HepG2 (cell line): Measurements from ENCODE around the gene PLK3. TPM values are rescaled to one million over a fixed set of nuclear protein-coding genes. Genes with fewer than 3 reads are reported as not detected.

Source experiments
- CEBPB ChIP-seq: IDR thresholded peaks from 2 replicates; pipeline ENCODE4 v1.6.1; 2011; ENCODE audit warnings: low read depth, low read length, improper control_type of control experiment, borderline replicate concordance
- ELF3 ChIP-seq: IDR thresholded peaks from 2 replicates; pipeline ENCODE4 v1.6.1; 2016; ENCODE audit warnings: missing genetic modification reagents, missing compliant biosample characterization
- GATA4 ChIP-seq: sonication (generic); IDR thresholded peaks from 2 replicates; pipeline ENCODE4 v1.6.1; 2016; ENCODE audit warnings: antibody characterized with exemption, low read depth, borderline replicate concordance
- KDM5B ChIP-seq: sonication (generic); formaldehyde crosslinking; IDR thresholded peaks from 2 replicates; pipeline ENCODE4 v1.4.0; 2020; ENCODE audit warnings: missing genetic modification reagents, mild to moderate bottlenecking, borderline replicate concordance
- MBD4 ChIP-seq: IDR thresholded peaks from 2 replicates; pipeline ENCODE4 v1.6.1; 2012; ENCODE audit warnings: low read length, inconsistent platforms, borderline replicate concordance
- PAWR ChIP-seq: sonication (generic); formaldehyde crosslinking; IDR thresholded peaks from 2 replicates; pipeline ENCODE4 v1.4.0; 2020; ENCODE audit warnings: missing genetic modification reagents, mild to moderate bottlenecking, borderline replicate concordance
- PLSCR1 ChIP-seq: sonication (generic); formaldehyde crosslinking; IDR thresholded peaks from 2 replicates; pipeline ENCODE4 v1.5.0; 2020; ENCODE audit warnings: missing genetic modification reagents, mild to moderate bottlenecking, borderline replicate concordance
- POLR2A ChIP-seq, 2 experiments: IDR thresholded peaks; 2 replicates each; pipeline ENCODE4 v1.6.1; 2011; ENCODE audit warnings: low read depth in 2 of 2, low read length in 2 of 2, mild to moderate bottlenecking in 1 of 2, moderate library complexity in 1 of 2; ENCODE audit not compliant: insufficient read depth in 1 of 2
- PRMT3 ChIP-seq: sonication (generic); formaldehyde crosslinking; IDR thresholded peaks from 2 replicates; pipeline ENCODE4 v1.8.1; 2022; ENCODE audit warnings: low read depth, mild to moderate bottlenecking, moderate library complexity, missing genetic modification reagents, borderline replicate concordance
- RFXAP ChIP-seq: sonication (generic); formaldehyde crosslinking; IDR thresholded peaks from 2 replicates; pipeline ENCODE4 v1.4.0; 2020; ENCODE audit warnings: missing genetic modification reagents, borderline replicate concordance
- SETDB1 ChIP-seq: sonication (generic); formaldehyde crosslinking; IDR thresholded peaks from 2 replicates; pipeline ENCODE4 v1.5.1; 2020; ENCODE audit warnings: missing genetic modification reagents, mild to moderate bottlenecking, borderline replicate concordance
- SIX1 ChIP-seq: sonication (generic); formaldehyde crosslinking; IDR thresholded peaks from 2 replicates; pipeline ENCODE4 v1.4.0; 2020; ENCODE audit warnings: missing genetic modification reagents, borderline replicate concordance
- THYN1 ChIP-seq: sonication (generic); formaldehyde crosslinking; IDR thresholded peaks from 2 replicates; pipeline ENCODE4 v1.8.1; 2023; ENCODE audit warnings: low read depth, mild to moderate bottlenecking, moderate library complexity, missing genetic modification reagents, borderline replicate concordance
- XRCC5 ChIP-seq: fragments of 200-400 bp; formaldehyde crosslinking; optimal IDR thresholded peaks from 2 replicates; pipeline ENCODE3; 2017; ENCODE audit warnings: mild to moderate bottlenecking, low read length
- ZBTB1 ChIP-seq: sonication (generic); formaldehyde crosslinking; IDR thresholded peaks from 2 replicates; pipeline ENCODE4 v1.4.0; 2020; ENCODE audit warnings: missing genetic modification reagents, borderline replicate concordance
- ZBTB42 ChIP-seq: sonication (generic); formaldehyde crosslinking; IDR thresholded peaks from 2 replicates; pipeline ENCODE4 v1.5.0; 2020; ENCODE audit warnings: mild to moderate bottlenecking, missing genetic modification reagents
- ZFP1 ChIP-seq: IDR thresholded peaks from 2 replicates; pipeline ENCODE4 v1.6.1; 2016
- ZNF160 ChIP-seq: sonication (generic); formaldehyde crosslinking; IDR thresholded peaks from 2 replicates; pipeline ENCODE4 v1.8.0; 2022; ENCODE audit warnings: mild to moderate bottlenecking, inconsistent platforms, missing genetic modification reagents
- ZNF432 ChIP-seq: sonication (generic); formaldehyde crosslinking; IDR thresholded peaks from 2 replicates; pipeline ENCODE4 v1.5.0; 2020; ENCODE audit warnings: missing genetic modification reagents, mild to moderate bottlenecking, borderline replicate concordance
- ZNF629 ChIP-seq: sonication (generic); formaldehyde crosslinking; conservative IDR thresholded peaks from 2 replicates; pipeline ENCODE4 v1.5.0; 2020; ENCODE audit warnings: missing genetic modification reagents
- ZNF670 ChIP-seq: sonication (generic); formaldehyde crosslinking; IDR thresholded peaks from 2 replicates; pipeline ENCODE4 v1.8.0; 2022; ENCODE audit warnings: mild to moderate bottlenecking, missing genetic modification reagents, borderline replicate concordance
- polyA plus RNA-seq, 8 experiments: library from polyadenylated mRNA; depleted of rRNA in 3 of 8; stranded (reverse) in 7 of 8; unstranded in 1 of 8; fragments of >200 nt; fragmentation: Illumina TruSeq in 4 of 8; extraction: Trizol in 4 of 8; gene quantifications; 2 replicates each; pipeline versions ENCODE4 v1.2.1 to v1.2.3, GENCODE V29; 2011 to 2016; ENCODE audit warnings: low read depth in 4 of 8, missing spikeins in 1 of 8, mixed read lengths in 1 of 8; ENCODE audit not compliant: insufficient read depth in 1 of 8
- total RNA-seq, 5 experiments: library from RNA; depleted of rRNA; stranded (reverse); fragments of >200 nt; fragmentation: Illumina TruSeq; extraction: Trizol; gene quantifications; 2 replicates each; pipeline ENCODE4 v1.2.3, GENCODE V29; 2016; ENCODE audit warnings: low read depth in 1 of 5
- TF ChIP-seq, protein P1 (sequence below): sonication (generic); formaldehyde crosslinking; IDR thresholded peaks from 2 replicates; pipeline ENCODE4 v1.9.0; 2021; ENCODE audit warnings: missing genetic modification reagents, borderline replicate concordance
- TF ChIP-seq, protein P2 (sequence below): sonication (generic); formaldehyde crosslinking; IDR thresholded peaks from 2 replicates; pipeline ENCODE4 v1.5.0; 2020; ENCODE audit warnings: missing genetic modification reagents

PLK3 gene
- total and polyA plus RNA-seq, 2 of the 13 experiments (the other 11 are each of a cell fraction or from before 2014, with no cell fraction given) = 9.8 to 16.9 TPM

DNA sequence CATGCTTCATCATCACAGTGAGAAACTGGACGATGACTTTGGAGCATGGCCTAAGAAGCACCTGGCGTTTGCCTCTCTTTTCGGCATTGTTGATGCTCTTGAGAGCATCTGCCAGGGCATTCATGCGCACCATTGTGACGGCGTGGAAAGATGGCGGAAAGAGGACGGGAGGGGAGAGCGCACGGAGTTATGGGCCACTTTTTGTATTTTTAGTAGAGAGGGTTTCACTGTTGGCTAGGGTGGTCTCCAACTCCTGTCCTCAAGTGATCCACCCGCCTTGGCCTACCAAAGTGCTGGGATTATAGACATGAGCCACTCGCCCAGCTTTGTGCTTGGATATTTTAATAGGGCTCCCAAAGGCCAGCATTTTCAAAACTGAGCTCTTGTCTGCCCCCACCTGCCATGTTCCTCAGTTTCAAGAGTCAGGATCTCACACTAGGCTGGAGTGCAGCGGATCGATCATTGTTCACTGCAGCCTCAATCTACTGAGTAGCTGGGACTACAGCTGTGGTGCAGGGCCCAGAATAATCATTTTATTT lies 19.5 kb upstream of the PLK3 start (continued):
- TF ChIP-seq, protein P1, sequence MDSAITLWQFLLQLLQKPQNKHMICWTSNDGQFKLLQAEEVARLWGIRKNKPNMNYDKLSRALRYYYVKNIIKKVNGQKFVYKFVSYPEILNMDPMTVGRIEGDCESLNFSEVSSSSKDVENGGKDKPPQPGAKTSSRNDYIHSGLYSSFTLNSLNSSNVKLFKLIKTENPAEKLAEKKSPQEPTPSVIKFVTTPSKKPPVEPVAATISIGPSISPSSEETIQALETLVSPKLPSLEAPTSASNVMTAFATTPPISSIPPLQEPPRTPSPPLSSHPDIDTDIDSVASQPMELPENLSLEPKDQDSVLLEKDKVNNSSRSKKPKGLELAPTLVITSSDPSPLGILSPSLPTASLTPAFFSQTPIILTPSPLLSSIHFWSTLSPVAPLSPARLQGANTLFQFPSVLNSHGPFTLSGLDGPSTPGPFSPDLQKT (CRISPR knock-in tag) = no peak
- TF ChIP-seq MBD4 (0 out of 2 replicates have a peak, but pooled peaks have one; percentile 12), ZBTB42 (CRISPR knock-in tag) (no peak), RFXAP (CRISPR knock-in tag) (no peak), ZNF629 (CRISPR knock-in tag) (no peak), ZNF670 (CRISPR knock-in tag) (no peak), THYN1 (no peak), PLSCR1 (no peak), ZFP1 (CRISPR knock-in tag) (no peak), SETDB1 (CRISPR knock-in tag) (no peak), KDM5B (CRISPR knock-in tag) (no peak), CEBPB (no peak), ZNF432 (CRISPR knock-in tag) (no peak), SIX1 (CRISPR knock-in tag) (no peak), ZBTB1 (CRISPR knock-in tag) (no peak), PAWR (CRISPR knock-in tag) (no peak), ELF3 (CRISPR knock-in tag) (no peak), XRCC5 (no peak), ZNF160 (no peak), GATA4 (no peak), POLR2A (IDR thresholded peaks at IDR 0.05; ENCODE audit: insufficient read depth in 1 of 2, low read depth in 2 of 2, low read length in 2 of 2) (peak; percentile 26 to 56; a peak in 2 of 4 replicates), PRMT3 (CRISPR knock-in tag) (0 out of 2 replicates have a peak, but pooled peaks have one; percentile 1)
- TF ChIP-seq, protein P2, sequence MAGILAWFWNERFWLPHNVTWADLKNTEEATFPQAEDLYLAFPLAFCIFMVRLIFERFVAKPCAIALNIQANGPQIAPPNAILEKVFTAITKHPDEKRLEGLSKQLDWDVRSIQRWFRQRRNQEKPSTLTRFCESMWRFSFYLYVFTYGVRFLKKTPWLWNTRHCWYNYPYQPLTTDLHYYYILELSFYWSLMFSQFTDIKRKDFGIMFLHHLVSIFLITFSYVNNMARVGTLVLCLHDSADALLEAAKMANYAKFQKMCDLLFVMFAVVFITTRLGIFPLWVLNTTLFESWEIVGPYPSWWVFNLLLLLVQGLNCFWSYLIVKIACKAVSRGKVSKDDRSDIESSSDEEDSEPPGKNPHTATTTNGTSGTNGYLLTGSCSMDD = no peak
